COLO668 (cell line): ENCODE results near the gene PISD.
A peak's percentile ranks its signal among the peaks of the same experiment; 100 is the strongest.
"Not testable (repeated sequence)": the region's sequence is repeated elsewhere in the genome, so short reads cannot be mapped to it uniquely, and the experiment has no call there.

Experiments used
- DNase-seq: peaks from one replicate; lab custom pipeline; 2025; ENCODE audit not compliant: unreplicated experiment; lab: John Stamatoyannopoulos, UW

Gene PISD

GRCh38 chr22:31661851-31662667 lies at the start of gene PISD:
Gene PISD (minus strand): TSS chr22:31662215. CDS start chr22:31662208, 7 bp downstream.
- peak; percentile 99 for DNase-seq

- DNase-seq = not testable (repeated sequence)
Observed at GRCh38 chr22:31711226-31711625, 49.2 kb upstream of the PISD start.

GRCh38 chr22:31707519-31707918 lies 45.5 kb upstream of the PISD start:
- no peak for DNase-seq

GRCh38 chr22:31695423-31695822 lies 33.4 kb upstream of the PISD start:
- DNase-seq = no peak

GRCh38 chr22:31694046-31694445 lies 32.0 kb upstream of the PISD start:
- not testable (repeated sequence) for DNase-seq

- DNase-seq = no peak
Observed at GRCh38 chr22:31692186-31692886, 30.3 kb upstream of the PISD start.

GRCh38 chr22:31691408-31691807 lies 29.4 kb upstream of the PISD start:
- DNase-seq = no peak

- no peak for DNase-seq
Observed at GRCh38 chr22:31683181-31684105, 21.4 kb upstream of the PISD start.

GRCh38 chr22:31682751-31683150 lies 20.7 kb upstream of the PISD start:
- no peak for DNase-seq

GRCh38 chr22:31681349-31682345 lies 19.6 kb upstream of the PISD start:
- DNase-seq = no peak

GRCh38 chr22:31680861-31681341 lies 18.9 kb upstream of the PISD start:
- no peak for DNase-seq

GRCh38 chr22:31678748-31679147 lies 16.7 kb upstream of the PISD start:
- no peak for DNase-seq

GRCh38 chr22:31676700-31677099 lies 14.7 kb upstream of the PISD start:
- peak; percentile 71 for DNase-seq

GRCh38 chr22:31674219-31674618 lies 12.2 kb upstream of the PISD start:
- DNase-seq = not testable (repeated sequence)

GRCh38 chr22:31668849-31669248 lies 6.8 kb upstream of the PISD start:
- not testable (repeated sequence) for DNase-seq

GRCh38 chr22:31662668-31663037 lies 638 bp upstream of the PISD start:
- DNase-seq = no peak

- not testable (repeated sequence) for DNase-seq
Observed at GRCh38 chr22:31660860-31661341, 1.1 kb downstream of the PISD start.

- DNase-seq = no peak
Observed at GRCh38 chr22:31659246-31659645, 2.8 kb downstream of the PISD start.

- DNase-seq = no peak
Observed at GRCh38 chr22:31654408-31654807, 7.6 kb downstream of the PISD start.

GRCh38 chr22:31653944-31654343 lies 8.1 kb downstream of the PISD start:
- no peak for DNase-seq
